NCI-H1048 (cell line): ENCODE measurements around the gene DDX49.

Source experiments
- DNase-seq: peaks from one replicate; lab custom pipeline; 2025; lab: John Stamatoyannopoulos, UW

DDX49 gene

GRCh38 chr19:18975011-18975410 is 55.5 kb downstream of the DDX49 start:
- no peak for DNase-seq

GRCh38 chr19:18975869-18976268 is 56.4 kb downstream of the DDX49 start:
- no peak for DNase-seq
